Measurements from ENCODE around the gene SLC50A1.
"Not testable (repeated sequence)": the region's sequence is repeated elsewhere in the genome, so short reads cannot be mapped to it uniquely, and the experiment has no call there.

DNA sequence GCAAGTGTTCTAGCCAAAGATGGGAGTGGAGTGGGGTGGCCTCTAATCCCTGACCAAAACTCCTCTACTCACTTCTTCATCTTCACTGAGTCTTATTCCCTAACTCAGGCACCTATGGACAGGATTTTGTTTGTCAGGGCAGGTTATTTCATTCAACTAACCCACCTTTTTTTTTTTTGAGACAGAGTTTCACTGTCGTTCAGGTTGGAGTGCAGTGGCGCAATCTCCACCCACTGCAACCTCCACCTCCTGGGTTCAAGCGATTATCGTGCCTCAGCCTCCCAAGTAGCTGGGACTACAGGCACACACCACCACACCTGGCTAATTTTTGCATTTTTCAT, 32.4 kb downstream of the SLC50A1 start:
- TF ChIP-seq HDGF (IDR thresholded peaks at IDR 0.05; ENCODE audit: borderline replicate concordance); SUZ12 (IDR thresholded peaks at IDR 0.05); CTBP1 (IDR thresholded peaks at IDR 0.05; ENCODE audit: borderline replicate concordance); FOXA1 (IDR thresholded peaks at IDR 0.05); LEF1 (IDR thresholded peaks at IDR 0.05; ENCODE audit: borderline replicate concordance); L3MBTL2 (conservative IDR thresholded peaks at IDR 0.05); ELF4 (IDR thresholded peaks at IDR 0.05); ARNT (IDR thresholded peaks at IDR 0.05); FOXK2 (IDR thresholded peaks at IDR 0.05); FOXM1 (IDR thresholded peaks at IDR 0.05; ENCODE audit: borderline replicate concordance); SP1 (IDR thresholded peaks at IDR 0.05); TARDBP (IDR thresholded peaks at IDR 0.05); BHLHE40 (IDR thresholded peaks at IDR 0.05; ENCODE audit: borderline replicate concordance): not testable (repeated sequence)
- TF ChIP-seq, protein P1, sequence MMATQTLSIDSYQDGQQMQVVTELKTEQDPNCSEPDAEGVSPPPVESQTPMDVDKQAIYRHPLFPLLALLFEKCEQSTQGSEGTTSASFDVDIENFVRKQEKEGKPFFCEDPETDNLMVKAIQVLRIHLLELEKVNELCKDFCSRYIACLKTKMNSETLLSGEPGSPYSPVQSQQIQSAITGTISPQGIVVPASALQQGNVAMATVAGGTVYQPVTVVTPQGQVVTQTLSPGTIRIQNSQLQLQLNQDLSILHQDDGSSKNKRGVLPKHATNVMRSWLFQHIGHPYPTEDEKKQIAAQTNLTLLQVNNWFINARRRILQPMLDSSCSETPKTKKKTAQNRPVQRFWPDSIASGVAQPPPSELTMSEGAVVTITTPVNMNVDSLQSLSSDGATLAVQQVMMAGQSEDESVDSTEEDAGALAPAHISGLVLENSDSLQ (IDR thresholded peaks at IDR 0.05): not testable (repeated sequence)

Measured in HEK293T (cell line).